EL (cell line): Measurements from ENCODE around the gene PMCH.
"Not testable (repeated sequence)": the region's sequence is repeated elsewhere in the genome, so short reads cannot be mapped to it uniquely, and the experiment has no call there.

ENCODE experiments used
- DNase-seq: peaks from one replicate; pipeline ENCODE4 v3.0.0-alpha.2; 2016

PMCH gene, protein sequence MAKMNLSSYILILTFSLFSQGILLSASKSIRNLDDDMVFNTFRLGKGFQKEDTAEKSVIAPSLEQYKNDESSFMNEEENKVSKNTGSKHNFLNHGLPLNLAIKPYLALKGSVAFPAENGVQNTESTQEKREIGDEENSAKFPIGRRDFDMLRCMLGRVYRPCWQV

DNA sequence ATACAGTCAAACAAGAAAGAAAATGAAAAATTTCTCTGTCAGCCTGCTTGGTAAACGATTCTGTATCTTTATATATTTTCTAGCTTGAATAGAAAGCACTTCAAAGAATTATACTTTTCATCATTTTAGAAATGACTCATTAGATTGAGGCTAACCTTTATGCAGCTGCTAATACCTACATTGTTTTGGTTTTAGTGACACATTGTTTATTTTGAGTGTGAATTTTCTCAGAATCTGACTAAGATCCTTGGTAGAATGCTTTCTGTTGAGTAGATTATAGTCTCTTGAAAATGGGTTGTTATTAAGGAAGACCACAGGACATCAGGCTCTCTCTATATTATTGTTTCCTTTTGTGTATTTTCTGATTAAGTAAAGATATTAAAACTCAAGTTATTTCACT lies at the start of gene PMCH:
Gene PMCH (minus strand): TSS at position 45 of the 400 bp plus-strand sequence. CDS start 63 bp downstream, outside the sequence.
- peak; percentile 30 for DNase-seq

DNA sequence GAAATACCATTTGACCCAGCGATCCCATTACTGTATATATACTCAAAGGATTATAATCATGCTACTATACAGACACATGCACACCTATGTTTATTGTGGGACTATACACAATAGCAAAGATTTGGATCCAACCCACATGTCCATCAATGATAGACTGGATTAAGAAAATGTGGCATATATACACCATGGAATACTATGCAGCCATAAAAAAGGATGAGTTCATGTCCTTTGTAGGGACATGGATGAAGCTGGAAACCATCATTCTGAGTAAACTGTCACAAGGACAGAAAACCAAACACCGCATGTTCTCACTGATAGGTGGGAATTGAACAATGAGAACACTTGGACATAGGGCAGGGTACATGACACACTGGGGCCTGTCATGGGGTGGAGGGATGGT lies 43.2 kb upstream of the PMCH start:
- not testable (repeated sequence) for DNase-seq

DNA sequence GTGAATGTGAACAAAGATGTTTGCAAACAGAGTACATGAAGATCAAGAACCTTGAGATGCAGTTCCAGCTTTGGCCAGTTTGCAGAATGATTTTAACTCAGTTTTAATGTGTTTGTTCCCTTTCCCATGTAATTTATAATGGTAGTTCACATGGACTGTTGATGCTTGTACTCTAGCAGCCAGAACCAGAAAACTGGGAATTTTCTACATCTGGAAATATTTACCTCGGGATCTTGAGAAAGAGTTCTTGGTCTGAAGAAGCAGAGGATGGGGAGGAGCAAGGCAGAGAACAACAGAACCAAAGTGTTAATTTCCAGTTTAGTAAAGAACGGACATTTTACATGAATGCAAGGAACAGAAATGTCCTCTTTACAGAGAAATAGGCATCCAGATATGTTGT lies 37.0 kb upstream of the PMCH start:
- DNase-seq: no peak

DNA sequence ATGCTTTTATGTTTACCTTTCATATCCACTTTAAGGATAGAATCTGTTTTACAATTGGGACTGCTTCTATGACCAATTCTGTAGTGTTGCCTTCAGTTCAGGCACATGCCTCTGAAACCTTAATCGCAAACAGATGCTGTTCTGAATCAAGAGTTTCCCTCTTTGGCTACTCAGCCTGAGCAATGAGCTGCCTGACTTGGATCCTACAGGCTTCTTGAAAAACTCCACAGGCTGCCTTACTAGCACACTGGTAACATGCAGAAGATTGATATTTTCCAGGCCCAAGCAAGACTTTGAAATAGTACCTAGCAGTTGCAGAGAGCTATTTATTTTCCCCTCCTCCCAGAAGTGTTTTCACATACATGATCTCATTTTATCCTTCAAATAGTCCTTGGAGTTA lies 34.8 kb upstream of the PMCH start:
- DNase-seq: peak; percentile 3

DNA sequence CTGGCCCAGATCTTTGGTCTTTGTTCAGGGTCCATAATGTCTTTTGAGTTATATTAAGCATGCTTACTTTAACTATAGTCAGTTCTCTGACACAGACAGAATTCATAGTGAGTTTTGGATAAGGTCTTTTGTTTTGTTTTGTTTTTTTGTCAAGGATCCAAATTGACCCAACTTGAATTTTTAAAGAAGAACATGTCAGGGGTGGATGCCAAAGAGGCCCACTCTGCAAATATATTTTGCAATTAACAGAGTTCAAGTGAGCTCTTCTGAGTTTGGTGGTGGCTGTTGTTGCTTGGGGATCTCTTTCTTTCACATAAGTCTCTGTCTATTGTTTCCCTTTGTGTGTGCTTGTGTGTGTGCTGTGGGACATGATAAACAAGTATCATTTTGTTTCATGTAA lies 34.4 kb upstream of the PMCH start:
- no peak for DNase-seq

DNA sequence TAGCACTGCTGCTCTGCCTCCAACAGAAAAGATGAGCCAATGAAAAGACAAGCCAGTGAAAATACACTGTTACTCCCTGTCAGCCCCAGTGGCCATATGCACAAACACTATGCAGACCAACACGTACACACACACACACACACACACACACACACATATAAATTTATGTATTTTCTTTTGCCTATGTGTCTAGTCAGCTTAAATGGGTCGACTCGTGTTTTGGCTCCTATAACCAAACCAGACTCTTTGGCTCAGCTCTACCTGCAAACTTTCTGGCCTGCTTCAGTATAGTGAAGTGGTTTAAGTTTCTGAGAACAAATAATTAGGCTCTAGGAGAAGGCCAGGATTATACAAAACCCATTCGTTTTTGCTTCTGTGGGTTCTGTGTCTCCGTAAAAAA lies 30.3 kb upstream of the PMCH start:
- DNase-seq: no peak

DNA sequence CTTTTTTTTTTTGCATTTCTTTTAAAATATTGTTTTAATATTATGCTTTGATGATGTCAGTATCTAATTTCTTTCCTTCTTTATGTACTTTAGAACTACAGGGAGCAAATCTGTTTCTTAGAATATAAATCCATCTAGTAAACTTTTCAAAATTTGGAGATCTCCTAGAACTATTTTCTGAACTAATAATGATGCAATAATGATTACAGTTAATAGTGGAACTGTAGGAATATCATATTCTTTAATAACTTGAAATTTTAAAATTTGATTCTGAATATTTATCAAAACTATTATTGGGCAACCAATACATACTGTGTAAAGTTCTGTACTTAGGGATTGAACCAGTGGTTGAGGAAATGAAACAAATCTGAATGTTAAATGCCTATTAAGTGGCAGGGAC lies 23.1 kb upstream of the PMCH start:
- no peak for DNase-seq

DNA sequence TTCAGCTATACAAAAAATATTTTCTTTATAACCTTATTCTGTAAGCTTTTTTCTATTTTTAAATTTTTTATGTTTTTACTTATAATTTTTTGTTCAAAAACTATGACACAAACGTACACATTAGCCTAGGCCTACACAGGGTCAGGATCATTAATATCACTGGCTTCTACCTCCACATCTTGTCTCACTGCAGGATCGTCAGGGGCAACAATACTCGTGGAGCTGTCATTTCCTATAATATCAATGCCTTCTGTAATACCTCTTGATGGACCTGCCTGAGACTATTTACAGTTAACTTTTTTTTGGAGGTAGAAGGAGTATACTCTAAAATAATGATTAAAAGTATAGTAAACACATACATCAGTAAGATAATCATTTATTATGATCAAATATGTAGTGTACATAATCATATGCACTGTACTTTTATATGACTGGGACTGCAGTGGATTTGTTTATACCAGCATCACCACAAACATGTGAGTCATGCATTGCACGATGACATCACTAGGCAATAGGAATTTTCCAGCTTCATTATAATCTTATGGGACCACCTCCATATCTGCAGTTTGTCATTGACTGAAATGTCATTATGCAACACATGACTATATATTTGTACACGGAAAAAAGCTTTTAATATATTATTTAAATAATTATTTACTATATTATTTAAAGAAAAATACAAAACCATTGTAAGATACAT lies 18.5 kb upstream of the PMCH start:
- DNase-seq: peak; percentile 67

DNA sequence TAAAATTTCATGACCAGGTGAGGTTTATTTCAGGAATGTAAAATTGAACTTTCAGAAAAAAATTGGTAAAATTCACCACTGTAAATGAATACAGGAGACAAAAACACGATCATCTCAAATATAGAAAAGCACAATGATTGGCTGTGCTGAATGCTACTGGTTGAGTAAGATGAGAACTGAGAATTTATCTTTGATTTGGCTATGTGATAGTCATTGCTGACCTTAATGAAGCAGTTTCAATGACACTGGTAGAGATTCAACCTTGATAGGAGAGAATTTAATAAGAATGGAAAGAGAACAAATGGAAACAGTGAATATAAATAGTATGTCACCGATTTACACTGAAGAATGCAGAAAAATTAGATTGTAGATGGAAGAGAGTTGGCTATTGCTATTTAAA lies 6.4 kb upstream of the PMCH start:
- no peak for DNase-seq

DNA sequence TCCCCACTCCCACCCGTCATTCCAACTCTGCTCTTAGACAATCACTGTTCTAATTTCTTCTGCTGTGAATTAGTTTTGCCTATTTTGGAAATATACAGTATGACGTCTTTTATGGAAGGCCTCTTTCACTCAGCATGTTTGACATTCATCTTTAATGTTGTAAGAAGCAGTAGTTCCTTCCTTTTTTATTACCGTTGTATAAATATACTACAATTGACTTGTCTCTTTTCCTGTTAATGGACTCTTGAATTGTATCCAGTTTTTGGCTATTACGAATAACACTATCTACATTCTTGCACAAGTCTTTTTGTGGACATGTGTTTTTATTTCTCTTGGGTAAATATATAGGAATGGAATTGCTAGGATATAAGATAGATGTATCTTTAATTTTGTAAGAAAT lies 4.9 kb upstream of the PMCH start:
- DNase-seq: no peak

DNA sequence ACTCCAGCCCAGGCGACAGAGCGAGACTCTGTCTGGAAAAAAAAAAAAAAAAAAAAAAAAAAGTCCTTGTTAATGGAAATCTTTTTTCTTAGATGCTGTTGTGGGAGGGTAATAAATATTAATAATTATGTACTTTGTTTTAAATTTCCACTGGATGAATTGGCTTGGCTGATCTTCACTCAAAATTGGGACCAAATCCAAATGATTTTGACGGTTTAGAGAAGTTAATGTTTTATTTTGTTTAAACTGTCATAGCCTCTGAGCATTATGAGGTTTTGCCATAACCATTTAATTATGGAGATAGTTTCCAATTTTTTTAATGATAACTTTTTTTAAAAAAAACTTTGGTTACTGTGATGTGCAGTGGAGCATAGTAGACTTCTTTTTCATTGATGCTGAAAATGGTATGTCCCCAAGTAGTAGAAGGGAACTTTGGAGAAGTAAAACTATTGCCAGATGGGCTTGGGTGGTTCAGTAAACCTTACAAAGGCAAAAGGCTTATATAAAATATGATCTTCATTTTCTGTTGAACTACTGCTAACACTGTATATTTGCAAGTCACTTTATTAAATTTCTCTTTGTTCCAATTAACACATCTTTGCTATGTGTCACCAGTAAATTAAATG lies 3.9 kb upstream of the PMCH start:
- DNase-seq: no peak

DNA sequence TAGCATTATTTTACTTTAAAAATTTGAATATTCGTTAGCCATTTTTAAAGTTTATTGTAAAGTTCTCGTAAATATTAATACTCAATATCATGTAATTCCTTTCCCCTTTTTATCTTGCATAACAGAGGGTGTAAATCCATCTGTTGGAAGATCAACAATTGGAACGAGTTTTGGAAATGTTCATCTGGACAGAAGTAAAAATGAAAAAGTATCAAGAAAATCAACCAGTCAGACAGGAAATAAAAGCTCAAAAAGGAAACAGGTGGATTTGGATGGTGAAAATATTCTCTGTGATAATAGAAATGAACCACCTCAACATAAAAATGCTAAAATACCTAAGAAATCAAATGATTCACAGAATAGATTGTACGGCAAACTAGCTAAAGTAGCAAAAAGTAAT lies 1.8 kb downstream of the PMCH start:
- no peak for DNase-seq

DNA sequence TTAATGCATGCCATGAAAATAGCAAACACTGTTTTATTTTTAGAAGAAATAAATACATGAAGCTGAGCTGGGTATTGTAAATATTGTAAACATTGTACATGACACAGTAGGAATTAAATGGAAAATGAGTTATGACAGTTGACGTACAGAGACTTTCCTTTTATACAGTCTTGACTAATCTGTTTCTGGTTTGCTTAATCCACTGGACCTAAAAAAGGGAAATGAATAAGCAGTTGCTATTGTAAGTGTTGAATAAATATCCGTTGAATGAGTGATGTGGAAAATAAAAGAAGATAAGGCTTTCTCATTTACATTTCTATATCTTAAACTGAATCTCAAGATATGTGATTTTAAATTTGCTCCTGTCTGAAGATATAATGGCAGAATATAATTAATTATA lies 15.0 kb downstream of the PMCH start:
- no peak for DNase-seq

DNA sequence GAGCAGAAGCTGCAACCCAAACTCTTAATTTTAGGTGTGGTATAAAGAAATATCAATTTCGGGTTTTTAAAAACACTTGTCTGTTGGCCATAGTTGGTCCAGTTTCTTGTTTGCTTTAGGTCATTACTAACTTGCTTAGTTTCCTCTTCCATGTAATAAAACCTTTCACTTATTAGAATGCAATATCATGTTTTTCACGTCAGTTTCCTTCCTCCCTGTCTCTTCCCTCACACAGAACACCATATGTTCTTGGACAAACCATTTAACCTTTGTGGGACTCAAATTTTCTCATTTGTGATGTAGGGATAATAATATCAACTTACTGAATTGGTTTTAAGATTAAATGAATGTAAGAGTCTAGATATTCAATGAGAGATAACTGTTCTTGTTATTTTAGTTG lies 22.9 kb downstream of the PMCH start:
- no peak for DNase-seq

DNA sequence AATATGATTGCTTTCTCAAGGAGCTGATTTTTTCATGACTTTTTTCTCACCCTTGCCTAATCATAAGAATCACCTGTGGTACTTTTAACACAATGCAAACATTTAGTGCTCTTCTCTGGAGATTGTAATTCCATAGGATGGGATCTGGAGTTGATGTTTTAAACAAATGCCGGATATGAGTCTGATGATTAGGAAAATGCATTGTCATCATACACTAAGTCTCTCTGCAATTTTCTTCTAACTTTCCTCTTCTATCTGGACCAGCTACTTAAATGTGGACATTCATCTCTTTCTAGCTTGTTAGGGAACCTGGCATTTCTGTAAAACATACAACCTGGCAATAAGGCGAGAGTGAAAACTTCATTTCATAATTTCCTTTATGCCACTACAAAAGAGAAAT lies 23.5 kb downstream of the PMCH start:
- no peak for DNase-seq

DNA sequence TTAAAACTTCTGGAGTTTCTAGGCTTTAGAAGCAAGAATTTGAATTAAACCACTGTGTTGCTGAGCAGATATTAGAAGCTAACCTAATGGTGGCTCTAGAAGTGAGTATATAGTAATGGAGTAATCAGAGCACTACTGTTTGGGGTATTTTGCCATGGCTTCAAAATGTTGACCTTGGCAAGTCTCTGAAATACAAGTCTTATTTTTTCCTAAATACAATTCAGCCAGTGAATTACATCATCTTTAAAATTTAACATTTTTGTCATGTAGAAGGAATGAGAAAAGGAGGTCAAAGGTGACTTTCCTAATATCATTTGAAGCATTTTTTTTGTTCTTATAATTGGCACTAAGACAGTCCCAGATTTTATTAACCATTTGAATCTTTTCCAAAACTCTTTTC lies 25.2 kb downstream of the PMCH start:
- DNase-seq: peak; percentile 44

DNA sequence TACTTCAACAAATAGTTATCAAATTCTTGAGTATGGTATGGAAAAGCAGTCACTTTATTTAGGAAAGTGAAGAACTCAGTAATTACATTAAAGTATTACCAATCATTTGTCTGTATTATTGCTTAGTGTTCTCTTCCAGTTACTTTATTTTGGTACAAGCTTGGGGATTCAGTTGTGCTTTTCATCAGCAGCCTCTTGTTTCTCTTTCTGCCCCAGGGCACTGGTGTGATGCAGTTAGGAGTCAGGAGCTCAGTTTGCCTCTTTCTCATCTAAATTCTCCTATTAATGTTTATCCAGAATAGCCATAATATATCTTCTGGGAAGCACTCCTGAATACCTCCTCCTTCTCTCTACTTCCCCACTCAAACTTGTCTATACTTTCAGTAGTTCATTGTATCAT lies 25.7 kb downstream of the PMCH start:
- DNase-seq: peak; percentile 29

DNA sequence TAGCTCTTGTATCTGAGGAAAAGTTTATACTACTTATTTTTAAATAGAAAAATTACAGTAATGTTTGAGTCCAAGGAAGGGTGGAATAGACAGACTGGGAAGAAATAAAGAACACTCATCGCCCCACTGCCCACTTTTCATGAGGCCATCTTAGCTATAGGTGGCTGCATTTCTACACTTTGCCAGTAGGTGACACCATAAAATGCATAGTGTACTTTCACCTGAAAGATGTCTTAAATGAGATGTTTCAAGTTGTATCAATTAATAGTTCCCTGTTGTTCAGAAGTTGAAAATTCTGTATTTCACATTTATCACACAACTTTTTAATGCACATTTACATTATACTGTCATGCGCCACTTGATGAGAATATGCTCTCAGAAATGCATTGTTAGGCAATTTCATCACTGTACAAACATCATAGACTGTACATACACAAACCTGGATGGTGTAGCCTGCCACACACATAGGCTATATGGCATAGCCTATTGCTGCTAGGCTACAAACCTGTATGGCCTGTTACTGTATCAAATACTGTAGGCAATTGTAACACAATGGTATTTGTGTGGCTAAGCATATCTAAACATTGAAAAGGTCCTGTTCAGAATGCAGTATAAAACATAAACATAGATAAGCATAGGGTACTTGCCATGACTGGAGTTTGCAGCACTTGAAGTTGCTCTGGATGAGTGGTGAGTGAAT lies 27.6 kb downstream of the PMCH start:
- peak; percentile 18 for DNase-seq

DNA sequence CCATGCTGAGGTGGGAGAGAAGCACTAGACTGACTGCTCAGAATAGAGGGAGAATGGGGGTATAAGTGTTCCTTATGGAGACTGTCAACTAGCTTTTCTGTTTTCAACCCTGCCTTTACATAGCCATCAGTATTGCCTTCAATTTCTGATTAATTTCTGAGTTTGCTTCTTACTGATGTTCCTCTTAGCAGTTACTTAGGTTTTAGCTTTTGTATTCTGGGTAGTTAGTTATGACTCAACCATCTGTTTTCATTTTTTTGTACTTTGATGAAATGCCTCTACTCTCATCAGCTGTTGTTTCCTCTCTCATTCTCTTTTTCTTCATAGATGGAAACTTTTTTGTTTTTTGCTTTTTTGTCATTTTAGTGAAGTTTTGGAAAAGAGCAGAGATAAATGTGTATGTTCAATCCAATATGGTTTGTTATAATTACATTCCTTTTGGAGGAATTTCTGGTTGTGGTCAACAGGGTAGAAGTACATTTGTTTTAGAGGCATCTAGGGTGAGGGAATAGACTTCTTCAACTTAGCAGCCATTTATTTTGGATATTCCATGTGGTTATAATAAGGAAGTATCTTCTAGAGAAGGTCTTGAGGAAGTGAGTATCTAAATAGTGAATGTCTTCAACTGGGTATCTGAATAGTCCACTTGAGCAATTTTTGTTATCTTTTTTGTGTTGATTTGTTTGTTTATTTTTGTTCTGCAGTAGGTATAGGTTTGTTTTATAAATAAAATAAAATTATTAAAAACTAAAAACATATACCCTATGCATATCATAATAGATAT lies 29.6 kb downstream of the PMCH start:
- no peak for DNase-seq

DNA sequence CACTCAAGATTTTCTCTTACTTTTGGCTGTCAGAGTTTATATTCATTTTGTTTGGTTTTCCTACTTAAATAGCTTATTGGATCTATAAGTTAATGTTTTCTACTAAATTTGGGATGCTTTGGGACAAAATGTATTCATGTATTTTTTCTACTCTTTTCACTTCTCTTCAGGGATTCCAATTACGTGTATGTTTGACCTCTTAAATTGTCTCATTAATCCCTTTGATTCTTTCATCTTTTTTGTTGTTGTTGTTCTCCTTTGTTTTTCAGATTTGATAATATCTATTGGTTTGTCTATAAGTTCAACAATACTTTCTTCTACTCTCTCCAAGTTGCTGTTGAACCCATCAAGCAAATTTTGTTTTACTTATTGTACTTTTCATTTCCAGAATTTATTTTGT lies 34.2 kb downstream of the PMCH start:
- no peak for DNase-seq

DNA sequence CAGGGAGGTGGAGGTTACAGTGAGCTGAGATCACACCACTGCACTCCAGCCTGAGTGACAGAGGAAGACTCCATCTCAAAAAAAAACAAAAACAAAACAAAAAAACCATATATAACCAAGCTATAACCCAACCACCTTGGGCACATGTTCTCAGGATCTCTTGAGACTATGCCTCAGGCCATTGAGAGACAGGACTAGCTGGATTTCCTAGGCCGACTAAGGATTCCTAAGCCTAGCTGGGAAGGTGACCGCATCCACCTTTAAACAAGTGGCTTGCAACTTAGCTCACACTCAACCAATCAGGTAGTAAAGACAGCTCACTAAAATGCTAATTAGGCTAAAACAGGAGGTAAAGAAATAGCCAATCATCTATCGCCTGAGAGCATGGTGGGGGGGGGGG lies 42.4 kb downstream of the PMCH start:
- DNase-seq: not testable (repeated sequence)

DNA sequence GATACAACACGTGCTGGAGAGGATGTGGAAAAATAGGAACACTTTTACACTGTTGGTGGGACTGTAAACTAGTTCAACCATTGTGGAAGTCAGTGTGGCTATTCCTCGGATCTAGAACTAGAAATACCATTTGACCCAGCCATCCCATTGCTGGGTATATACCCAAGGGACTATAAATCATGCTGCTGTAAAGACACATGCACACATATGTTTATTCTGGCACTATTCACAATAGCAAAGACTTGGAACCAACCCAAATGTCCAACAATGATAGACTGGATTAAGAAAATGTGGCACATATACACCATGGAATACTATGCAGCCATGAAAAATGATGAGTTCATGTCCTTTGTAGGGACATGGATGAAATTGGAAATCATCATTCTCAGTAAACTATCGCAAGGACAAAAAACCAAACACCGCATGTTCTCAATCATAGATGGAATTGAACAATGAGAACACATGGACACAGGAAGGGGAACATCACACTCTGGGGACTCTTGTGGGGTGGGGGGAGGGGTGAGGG lies 50.5 kb downstream of the PMCH start:
- DNase-seq: not testable (repeated sequence)
